ENCODE data around the gene ABAT. TPM values are rescaled to one million over a fixed set of nuclear protein-coding genes. Genes with fewer than 3 reads are reported as not detected.
"Not testable (repeated sequence)": the region's sequence is repeated elsewhere in the genome, so short reads cannot be mapped to it uniquely, and the experiment has no call there.

Gene ABAT
- total RNA-seq, 1 donor from 2014 or later: 9.8 TPM

DNA sequence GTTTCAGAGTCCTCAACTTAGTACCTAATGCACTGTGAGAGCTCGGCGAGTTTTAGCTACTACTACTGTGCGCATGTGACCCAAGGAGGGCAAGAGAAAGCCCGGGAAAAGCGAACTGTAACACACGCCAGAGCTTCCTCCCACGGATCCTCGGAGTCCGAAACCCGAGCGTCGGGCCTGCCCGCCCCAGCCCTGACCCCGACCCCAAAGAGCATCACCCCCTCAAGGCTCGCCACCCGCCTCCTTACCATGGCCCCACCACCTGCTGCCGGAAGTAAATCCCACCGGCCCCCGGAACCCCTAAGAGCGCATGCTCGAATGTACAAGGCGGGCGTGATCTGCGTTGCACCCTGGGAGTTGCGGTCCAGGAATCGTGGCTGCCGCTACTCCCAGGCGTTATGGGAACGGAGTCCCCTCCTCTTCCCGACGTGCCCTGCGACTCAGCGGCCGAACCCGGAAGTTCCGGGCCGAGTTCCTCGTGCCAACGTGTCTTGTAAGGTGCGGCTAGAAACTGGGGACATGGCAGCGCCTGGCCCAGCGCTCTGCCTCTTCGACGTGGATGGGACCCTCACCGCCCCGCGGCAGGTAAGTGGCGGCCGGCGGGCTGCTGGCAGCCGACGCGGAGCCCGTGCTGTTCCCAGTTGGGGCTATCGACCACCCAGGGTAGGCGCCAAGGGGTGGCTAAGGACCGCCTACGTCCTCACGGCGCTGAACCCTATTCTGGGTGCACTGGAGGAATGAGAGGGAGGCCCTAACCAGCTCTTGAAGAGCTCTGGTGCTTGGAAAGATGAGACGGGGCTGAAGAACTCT is 123.2 kb downstream of the ABAT start, which contains the start of the genes PMM2 and TMEM186:
Gene PMM2 (plus strand): TSS at position 476 of the 810 bp plus-strand sequence. CDS start 44 bp downstream, at position 520.
Gene TMEM186 (minus strand): TSS at position 276 of the 810 bp plus-strand sequence. CDS start 25 bp downstream, at position 251.
- peak within 1 kb of the TSS; percentile 88 for H3K27ac ChIP-seq
- DNase-seq: peak; percentile 98
- peak; percentile 99 for ATAC-seq
- no peaks in the 10 kb centered on the region for H3K27me3 ChIP-seq
- intact Hi-C loops (cut with DNase I): no loop called here
- H3K9me3 ChIP-seq: no peaks in the 10 kb centered on the region
- H3K4me3 ChIP-seq: peak within 1 kb of the TSS; percentile 97
- peaks cover 26% of the 10 kb centered on the region for H3K36me3 ChIP-seq
- TF ChIP-seq, protein P1, sequence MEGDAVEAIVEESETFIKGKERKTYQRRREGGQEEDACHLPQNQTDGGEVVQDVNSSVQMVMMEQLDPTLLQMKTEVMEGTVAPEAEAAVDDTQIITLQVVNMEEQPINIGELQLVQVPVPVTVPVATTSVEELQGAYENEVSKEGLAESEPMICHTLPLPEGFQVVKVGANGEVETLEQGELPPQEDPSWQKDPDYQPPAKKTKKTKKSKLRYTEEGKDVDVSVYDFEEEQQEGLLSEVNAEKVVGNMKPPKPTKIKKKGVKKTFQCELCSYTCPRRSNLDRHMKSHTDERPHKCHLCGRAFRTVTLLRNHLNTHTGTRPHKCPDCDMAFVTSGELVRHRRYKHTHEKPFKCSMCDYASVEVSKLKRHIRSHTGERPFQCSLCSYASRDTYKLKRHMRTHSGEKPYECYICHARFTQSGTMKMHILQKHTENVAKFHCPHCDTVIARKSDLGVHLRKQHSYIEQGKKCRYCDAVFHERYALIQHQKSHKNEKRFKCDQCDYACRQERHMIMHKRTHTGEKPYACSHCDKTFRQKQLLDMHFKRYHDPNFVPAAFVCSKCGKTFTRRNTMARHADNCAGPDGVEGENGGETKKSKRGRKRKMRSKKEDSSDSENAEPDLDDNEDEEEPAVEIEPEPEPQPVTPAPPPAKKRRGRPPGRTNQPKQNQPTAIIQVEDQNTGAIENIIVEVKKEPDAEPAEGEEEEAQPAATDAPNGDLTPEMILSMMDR (IDR thresholded peaks at IDR 0.05): no peak
- peaks cover 28% of the 10 kb centered on the region for H3K4me1 ChIP-seq

DNA sequence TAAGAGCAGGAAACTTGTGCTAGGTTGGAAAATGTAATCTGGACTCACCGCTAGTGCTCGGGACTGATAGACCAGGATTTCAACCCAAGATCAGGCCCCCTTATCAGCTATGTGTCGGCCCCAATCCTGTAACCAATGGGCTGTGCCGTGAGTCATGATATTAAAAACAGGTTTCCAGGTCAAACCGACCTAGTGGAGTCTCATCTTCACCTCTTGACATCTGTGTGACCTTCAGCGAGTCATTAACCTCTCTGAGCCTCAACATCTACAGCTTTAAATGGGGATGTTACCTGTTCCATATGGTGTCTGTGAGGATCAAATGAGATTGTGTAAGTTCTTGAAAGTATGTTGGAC is 123.7 kb downstream of the ABAT start:
- H3K27ac ChIP-seq: peak overlapping the region; percentile 88
- no peaks in the 10 kb centered on the region for H3K9me3 ChIP-seq
- peaks cover 32% of the 10 kb centered on the region for H3K36me3 ChIP-seq
- intact Hi-C loops (cut with DNase I): no loop called here
- no peak for DNase-seq
- TF ChIP-seq, protein P1 (IDR thresholded peaks at IDR 0.05): no peak
- ATAC-seq: no peak
- H3K27me3 ChIP-seq: no peaks in the 10 kb centered on the region
- peak overlapping the region; percentile 97 for H3K4me3 ChIP-seq
- H3K4me1 ChIP-seq: peaks cover 28% of the 10 kb centered on the region

DNA sequence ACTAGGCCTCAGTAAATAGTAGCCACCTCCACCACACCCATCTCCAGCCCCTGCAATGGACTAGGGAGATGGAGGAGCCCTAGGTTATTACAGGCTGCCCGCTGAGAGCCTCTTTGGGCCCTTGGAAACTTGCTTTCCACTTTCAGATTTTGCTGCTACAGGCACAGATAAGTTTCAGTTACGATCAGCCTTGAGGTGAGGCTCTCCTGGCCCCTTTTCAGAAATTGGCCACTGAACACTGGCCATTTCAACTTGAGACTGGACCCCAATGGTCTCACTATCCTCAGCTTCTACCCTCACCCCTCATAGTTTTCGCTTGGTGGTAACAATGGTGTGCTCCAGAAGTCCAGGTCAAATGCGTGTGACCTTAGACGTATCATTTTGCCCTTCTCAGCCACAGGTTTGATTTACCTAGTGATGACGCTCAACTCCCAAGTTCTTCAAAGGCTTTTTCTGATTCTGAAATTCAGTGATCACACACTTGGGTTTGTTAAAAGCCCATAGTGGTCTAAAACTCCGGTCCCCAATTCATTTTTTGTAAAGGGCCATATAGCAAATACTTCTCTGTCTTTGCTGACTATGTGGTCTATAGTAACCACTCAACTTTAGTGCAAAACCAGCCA is 124.2 kb downstream of the ABAT start:
- H3K4me1 ChIP-seq: peaks cover 28% of the 10 kb centered on the region
- peak overlapping the region; percentile 97 for H3K4me3 ChIP-seq
- ATAC-seq: no peak

DNA sequence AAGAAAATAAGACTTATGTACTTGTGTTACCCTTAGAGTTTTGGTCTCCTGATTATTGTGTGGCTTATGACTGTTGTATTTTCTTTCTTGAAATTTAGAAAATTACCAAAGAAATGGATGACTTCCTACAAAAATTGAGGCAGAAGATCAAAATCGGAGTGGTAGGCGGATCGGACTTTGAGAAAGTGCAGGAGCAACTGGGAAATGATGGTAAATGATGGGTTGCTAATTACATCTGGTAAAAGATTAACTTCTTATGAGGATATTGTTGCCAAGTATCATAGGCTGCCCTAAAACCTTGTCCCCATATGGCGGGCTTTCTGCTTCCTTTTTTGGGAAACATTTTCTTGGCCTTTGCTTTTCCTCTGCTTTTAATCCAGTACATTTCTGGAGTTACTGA is 127.3 kb downstream of the ABAT start:
- intact Hi-C loops (cut with DNase I): loop anchor here (10.0 kb wide), 1 partner anchor 63 kb away; the partner anchor contains the start of gene CARHSP1

More for the DNA sequence above, 124.2 kb downstream of the ABAT start:
- TF ChIP-seq, protein P1 (IDR thresholded peaks at IDR 0.05): no peak
- Histone ChIP-seq H3K27ac (peak overlapping the region; percentile 88), H3K27me3 (no peaks in the 10 kb centered on the region), H3K36me3 (peaks cover 37% of the 10 kb centered on the region), H3K9me3 (no peaks in the 10 kb centered on the region)
- intact Hi-C loops (cut with DNase I): no loop called here
- no peak for DNase-seq

DNA sequence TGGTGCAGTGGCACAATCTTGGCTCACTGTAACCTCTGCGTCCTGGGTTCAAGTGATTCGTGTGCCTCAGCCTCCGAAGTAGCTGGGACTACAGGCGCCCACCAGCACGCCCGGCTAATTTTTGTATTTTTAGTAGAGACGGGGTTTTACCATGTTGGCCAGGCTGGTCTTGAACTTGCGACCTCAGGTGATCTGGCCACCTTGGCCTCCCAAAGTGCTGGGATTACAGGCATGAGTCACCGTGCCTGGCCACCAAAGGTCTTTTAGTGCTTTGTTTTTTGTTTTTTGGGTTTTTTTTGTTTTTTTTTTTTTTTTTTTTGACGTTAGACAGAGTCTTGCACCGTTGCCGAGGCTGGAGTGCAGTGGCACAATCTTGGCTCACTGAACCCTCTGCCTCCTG is 129.3 kb downstream of the ABAT start:
- H3K9me3 ChIP-seq, H3K4me3 ChIP-seq, ATAC-seq, H3K27me3 ChIP-seq, H3K4me1 ChIP-seq, H3K27ac ChIP-seq, DNase-seq: not testable (repeated sequence)
- H3K36me3 ChIP-seq: peaks cover 88% of the 10 kb centered on the region
- intact Hi-C loops (cut with DNase I): loop anchor here (10.0 kb wide), 1 partner anchor 61 kb away; the partner anchor contains the start of gene CARHSP1

More for the DNA sequence above, 127.3 kb downstream of the ABAT start:
- TF ChIP-seq, protein P1 (IDR thresholded peaks at IDR 0.05): no peak
- Histone ChIP-seq H3K27me3 (no peaks in the 10 kb centered on the region), H3K4me3 (no peak overlapping the region), H3K9me3 (no peaks in the 10 kb centered on the region), H3K36me3 (peaks cover 68% of the 10 kb centered on the region), H3K27ac (no peak overlapping the region), H3K4me1 (peaks cover 18% of the 10 kb centered on the region)
- ATAC-seq: no peak
- no peak for DNase-seq

DNA sequence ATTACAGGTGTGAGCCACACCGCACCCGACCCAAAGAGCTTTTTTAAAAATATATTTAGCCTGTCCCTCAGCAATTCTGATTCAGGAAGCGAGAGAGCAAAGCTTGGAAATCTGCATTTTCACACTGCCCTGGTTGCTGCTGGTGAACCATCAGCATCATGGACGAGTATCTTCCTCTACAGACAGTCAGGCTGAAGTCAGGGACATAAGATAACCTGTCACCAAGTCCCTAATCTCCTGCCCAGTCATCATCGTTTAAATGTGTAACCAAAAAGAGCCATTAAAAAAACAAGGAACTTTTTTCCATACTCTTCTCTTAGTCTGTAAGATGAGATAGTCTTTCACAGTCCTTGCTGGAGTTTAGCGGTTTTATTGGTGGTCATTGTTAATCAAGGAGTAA is 129.9 kb downstream of the ABAT start:
- H3K36me3 ChIP-seq: peaks cover 94% of the 10 kb centered on the region
- ATAC-seq: no peak
- H3K27me3 ChIP-seq: no peaks in the 10 kb centered on the region
- peaks cover 4% of the 10 kb centered on the region for H3K4me1 ChIP-seq
- H3K9me3 ChIP-seq: no peaks in the 10 kb centered on the region
- H3K4me3 ChIP-seq: no peak overlapping the region
- H3K27ac ChIP-seq: no peak overlapping the region
- DNase-seq: no peak
- TF ChIP-seq, protein P1 (IDR thresholded peaks at IDR 0.05): no peak
- intact Hi-C loops (cut with DNase I): loop anchor here (10.0 kb wide), 1 partner anchor 60 kb away; the partner anchor contains the start of gene CARHSP1
